ENCODE results near the gene ARHGEF39.

- no peak for TF ChIP-seq CTCF (IDR thresholded peaks at IDR 0.05; ENCODE audit: poor library complexity)
- no peak for TF ChIP-seq EZH2phosphoT487 (IDR thresholded peaks at IDR 0.05; ENCODE audit: low read depth, severe bottlenecking, unreplicated experiment)
- no peak for TF ChIP-seq EZH2 (IDR thresholded peaks at IDR 0.05; ENCODE audit: borderline replicate concordance)
These were observed 25.8 kb upstream of the ARHGEF39 start for GRCh38 chr9:35690614-35691333.

Measured in hepatocyte (in vitro differentiated cells).